ENCODE data around the gene LRRC36.

The LRRC36 gene

DNA sequence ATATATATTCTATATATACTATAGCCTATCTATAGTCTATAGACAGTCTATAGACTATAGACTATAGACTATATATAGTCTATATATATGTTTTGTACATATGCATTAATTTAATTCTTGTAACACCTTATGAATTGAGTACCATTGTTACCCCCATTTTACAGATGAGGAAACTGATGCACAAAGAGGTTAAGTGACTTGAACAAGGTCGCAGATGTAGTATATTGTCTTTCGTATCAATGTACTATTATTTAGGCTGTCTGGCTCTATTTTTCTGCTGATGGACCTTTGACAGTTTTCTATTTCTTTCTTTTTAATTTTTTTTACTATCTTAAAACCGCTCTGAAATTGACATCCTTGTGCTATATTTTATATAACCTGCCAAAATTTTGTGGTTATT, 14.6 kb downstream of the LRRC36 start:
- TF ChIP-seq, protein P1, sequence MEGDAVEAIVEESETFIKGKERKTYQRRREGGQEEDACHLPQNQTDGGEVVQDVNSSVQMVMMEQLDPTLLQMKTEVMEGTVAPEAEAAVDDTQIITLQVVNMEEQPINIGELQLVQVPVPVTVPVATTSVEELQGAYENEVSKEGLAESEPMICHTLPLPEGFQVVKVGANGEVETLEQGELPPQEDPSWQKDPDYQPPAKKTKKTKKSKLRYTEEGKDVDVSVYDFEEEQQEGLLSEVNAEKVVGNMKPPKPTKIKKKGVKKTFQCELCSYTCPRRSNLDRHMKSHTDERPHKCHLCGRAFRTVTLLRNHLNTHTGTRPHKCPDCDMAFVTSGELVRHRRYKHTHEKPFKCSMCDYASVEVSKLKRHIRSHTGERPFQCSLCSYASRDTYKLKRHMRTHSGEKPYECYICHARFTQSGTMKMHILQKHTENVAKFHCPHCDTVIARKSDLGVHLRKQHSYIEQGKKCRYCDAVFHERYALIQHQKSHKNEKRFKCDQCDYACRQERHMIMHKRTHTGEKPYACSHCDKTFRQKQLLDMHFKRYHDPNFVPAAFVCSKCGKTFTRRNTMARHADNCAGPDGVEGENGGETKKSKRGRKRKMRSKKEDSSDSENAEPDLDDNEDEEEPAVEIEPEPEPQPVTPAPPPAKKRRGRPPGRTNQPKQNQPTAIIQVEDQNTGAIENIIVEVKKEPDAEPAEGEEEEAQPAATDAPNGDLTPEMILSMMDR (IDR thresholded peaks at IDR 0.05; ENCODE audit: insufficient read depth, low read length), result no peak
- TF ChIP-seq GABPA (IDR thresholded peaks at IDR 0.05; ENCODE audit: low read depth) (no peak), POLR2AphosphoS5 (IDR thresholded peaks at IDR 0.05; ENCODE audit: low read depth) (no peak), SPI1 (IDR thresholded peaks at IDR 0.05; ENCODE audit: borderline replicate concordance, low read depth) (no peak)
- TF ChIP-seq, protein P2, sequence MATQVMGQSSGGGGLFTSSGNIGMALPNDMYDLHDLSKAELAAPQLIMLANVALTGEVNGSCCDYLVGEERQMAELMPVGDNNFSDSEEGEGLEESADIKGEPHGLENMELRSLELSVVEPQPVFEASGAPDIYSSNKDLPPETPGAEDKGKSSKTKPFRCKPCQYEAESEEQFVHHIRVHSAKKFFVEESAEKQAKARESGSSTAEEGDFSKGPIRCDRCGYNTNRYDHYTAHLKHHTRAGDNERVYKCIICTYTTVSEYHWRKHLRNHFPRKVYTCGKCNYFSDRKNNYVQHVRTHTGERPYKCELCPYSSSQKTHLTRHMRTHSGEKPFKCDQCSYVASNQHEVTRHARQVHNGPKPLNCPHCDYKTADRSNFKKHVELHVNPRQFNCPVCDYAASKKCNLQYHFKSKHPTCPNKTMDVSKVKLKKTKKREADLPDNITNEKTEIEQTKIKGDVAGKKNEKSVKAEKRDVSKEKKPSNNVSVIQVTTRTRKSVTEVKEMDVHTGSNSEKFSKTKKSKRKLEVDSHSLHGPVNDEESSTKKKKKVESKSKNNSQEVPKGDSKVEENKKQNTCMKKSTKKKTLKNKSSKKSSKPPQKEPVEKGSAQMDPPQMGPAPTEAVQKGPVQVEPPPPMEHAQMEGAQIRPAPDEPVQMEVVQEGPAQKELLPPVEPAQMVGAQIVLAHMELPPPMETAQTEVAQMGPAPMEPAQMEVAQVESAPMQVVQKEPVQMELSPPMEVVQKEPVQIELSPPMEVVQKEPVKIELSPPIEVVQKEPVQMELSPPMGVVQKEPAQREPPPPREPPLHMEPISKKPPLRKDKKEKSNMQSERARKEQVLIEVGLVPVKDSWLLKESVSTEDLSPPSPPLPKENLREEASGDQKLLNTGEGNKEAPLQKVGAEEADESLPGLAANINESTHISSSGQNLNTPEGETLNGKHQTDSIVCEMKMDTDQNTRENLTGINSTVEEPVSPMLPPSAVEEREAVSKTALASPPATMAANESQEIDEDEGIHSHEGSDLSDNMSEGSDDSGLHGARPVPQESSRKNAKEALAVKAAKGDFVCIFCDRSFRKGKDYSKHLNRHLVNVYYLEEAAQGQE (IDR thresholded peaks at IDR 0.05; ENCODE audit: insufficient replicate concordance, low read depth), result no peak
- no peak overlapping the region for H3K27ac ChIP-seq (replicated peaks)
- no peak for DNase-seq (ENCODE audit: low read depth in 1 of 2, low spot score in 1 of 2)
- H3K27me3 ChIP-seq (ENCODE audit: insufficient read depth, poor library complexity, severe bottlenecking), result no peaks in the 10 kb centered on the region
- H3K4me3 ChIP-seq (replicated peaks; ENCODE audit: insufficient read depth, low read length), result no peak overlapping the region

DNA sequence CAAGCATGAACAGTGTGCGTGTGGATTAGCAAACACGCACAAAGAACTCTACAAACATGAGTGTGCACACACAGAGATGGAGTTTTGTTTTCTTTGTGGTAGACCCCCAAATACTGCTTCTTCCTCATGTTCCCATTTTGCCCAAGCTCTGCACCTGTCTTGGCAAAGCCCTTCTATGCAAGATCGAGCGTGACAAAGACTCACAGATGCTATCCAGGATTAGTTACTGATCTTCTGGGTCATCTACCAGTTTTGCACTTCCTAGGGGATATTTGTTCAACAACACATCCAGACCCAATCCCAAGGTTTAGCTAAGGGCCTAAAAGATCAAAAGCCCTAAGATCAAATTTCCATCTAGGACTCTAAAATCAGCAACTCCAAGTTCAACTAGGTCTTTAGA, 16.0 kb downstream of the LRRC36 start:
- no peak for DNase-seq (ENCODE audit: low read depth in 1 of 2, low spot score in 1 of 2)
- no peak for TF ChIP-seq GABPA (IDR thresholded peaks at IDR 0.05; ENCODE audit: low read depth)
- TF ChIP-seq, protein P1 (IDR thresholded peaks at IDR 0.05; ENCODE audit: insufficient read depth, low read length), result no peak
- no peak for TF ChIP-seq POLR2AphosphoS5 (IDR thresholded peaks at IDR 0.05; ENCODE audit: low read depth)
- TF ChIP-seq SPI1 (IDR thresholded peaks at IDR 0.05; ENCODE audit: borderline replicate concordance, low read depth), result no peak
- TF ChIP-seq, protein P2 (IDR thresholded peaks at IDR 0.05; ENCODE audit: insufficient replicate concordance, low read depth), result no peak
- H3K27ac ChIP-seq (replicated peaks), result no peak overlapping the region
- no peak overlapping the region for H3K4me3 ChIP-seq (replicated peaks; ENCODE audit: insufficient read depth, low read length)
- no peaks in the 10 kb centered on the region for H3K27me3 ChIP-seq (ENCODE audit: insufficient read depth, poor library complexity, severe bottlenecking)

DNA sequence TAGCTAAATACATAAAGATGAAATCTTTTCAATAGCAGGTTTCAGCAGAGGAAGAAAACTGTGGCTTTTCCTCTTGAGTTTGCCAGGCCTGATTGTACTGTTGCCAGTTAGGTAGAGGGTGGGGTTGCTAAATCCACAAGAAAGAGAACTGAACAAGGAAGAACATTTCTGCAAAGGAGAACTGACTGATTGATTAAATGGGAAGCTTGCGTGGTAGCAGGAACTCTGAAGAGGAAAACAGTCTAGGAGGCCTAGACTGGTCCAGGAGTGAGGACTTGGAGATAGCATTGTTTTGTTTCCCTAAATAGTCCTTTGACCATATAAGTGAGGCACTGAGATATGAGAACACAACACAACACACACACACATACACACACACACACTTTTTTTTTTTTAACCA, 18.8 kb downstream of the LRRC36 start:
- no peaks in the 10 kb centered on the region for H3K27me3 ChIP-seq (ENCODE audit: insufficient read depth, poor library complexity, severe bottlenecking)
- TF ChIP-seq, protein P2 (IDR thresholded peaks at IDR 0.05; ENCODE audit: insufficient replicate concordance, low read depth), result no peak
- TF ChIP-seq, protein P1 (IDR thresholded peaks at IDR 0.05; ENCODE audit: insufficient read depth, low read length), result no peak
- no peak for TF ChIP-seq GABPA (IDR thresholded peaks at IDR 0.05; ENCODE audit: low read depth)
- TF ChIP-seq SPI1 (IDR thresholded peaks at IDR 0.05; ENCODE audit: borderline replicate concordance, low read depth), result no peak
- TF ChIP-seq POLR2AphosphoS5 (IDR thresholded peaks at IDR 0.05; ENCODE audit: low read depth), result no peak

More for the DNA sequence above, 18.8 kb downstream of the LRRC36 start:
- no peak overlapping the region for H3K27ac ChIP-seq (replicated peaks)
- no peak for DNase-seq (ENCODE audit: low read depth in 1 of 2, low spot score in 1 of 2)
- no peak overlapping the region for H3K4me3 ChIP-seq (replicated peaks; ENCODE audit: insufficient read depth, low read length)
